Measurements from ENCODE around the gene BIK.

DNA sequence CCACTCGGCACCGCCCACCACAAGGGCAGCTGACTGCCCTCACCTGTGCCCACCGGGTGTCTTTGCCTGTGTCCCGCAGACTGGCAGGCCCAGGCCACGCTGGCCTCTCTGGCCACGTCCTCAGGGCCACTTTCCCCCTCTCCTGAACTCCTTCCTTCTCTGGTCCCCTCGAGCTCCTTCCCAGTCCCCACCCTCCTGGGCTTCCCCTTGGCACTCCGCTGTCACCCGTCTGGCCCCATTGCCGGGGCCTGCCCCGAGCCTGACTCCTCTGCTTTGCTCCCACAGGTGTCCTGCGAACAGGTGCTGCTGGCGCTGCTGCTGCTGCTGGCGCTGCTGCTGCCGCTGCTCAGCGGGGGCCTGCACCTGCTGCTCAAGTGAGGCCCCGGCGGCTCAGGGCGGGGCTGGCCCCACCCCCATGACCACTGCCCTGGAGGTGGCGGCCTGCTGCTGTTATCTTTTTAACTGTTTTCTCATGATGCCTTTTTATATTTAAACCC is 18.4 kb downstream of the BIK start:
- TF ChIP-seq, protein P1, sequence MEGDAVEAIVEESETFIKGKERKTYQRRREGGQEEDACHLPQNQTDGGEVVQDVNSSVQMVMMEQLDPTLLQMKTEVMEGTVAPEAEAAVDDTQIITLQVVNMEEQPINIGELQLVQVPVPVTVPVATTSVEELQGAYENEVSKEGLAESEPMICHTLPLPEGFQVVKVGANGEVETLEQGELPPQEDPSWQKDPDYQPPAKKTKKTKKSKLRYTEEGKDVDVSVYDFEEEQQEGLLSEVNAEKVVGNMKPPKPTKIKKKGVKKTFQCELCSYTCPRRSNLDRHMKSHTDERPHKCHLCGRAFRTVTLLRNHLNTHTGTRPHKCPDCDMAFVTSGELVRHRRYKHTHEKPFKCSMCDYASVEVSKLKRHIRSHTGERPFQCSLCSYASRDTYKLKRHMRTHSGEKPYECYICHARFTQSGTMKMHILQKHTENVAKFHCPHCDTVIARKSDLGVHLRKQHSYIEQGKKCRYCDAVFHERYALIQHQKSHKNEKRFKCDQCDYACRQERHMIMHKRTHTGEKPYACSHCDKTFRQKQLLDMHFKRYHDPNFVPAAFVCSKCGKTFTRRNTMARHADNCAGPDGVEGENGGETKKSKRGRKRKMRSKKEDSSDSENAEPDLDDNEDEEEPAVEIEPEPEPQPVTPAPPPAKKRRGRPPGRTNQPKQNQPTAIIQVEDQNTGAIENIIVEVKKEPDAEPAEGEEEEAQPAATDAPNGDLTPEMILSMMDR (conservative IDR thresholded peaks at IDR 0.05; ENCODE audit: low read depth, low read length), result no peak
- no peak for TF ChIP-seq EZH2 (IDR thresholded peaks at IDR 0.05; ENCODE audit: borderline replicate concordance, low read depth, low read length, poor library complexity, severe bottlenecking)
